MM.1S (cell line): ENCODE measurements around the gene VEPH1.

Experiments
- DNase-seq: peaks from one replicate; pipeline ENCODE4 v3.0.0-alpha.2; 2015
- H2AFZ ChIP-seq: fragments of 300-600 bp; sonication (generic); 2 replicates; pipeline ENCODE4 v1.6.0; 2016; ENCODE audit warnings: antibody characterized with exemption, low read length
- H3F3A ChIP-seq: fragments of 300-600 bp; sonication (generic); 2 replicates; pipeline ENCODE4 v1.6.1; 2016; ENCODE audit warnings: mild to moderate bottlenecking, antibody characterized with exemption, low read length, moderate library complexity, mixed read lengths; ENCODE audit not compliant: insufficient read depth
- H3K27ac ChIP-seq: fragments of 300-600 bp; sonication (generic); 2 replicates; pipeline ENCODE4 v1.5.1; 2016; ENCODE audit warnings: mild to moderate bottlenecking, low read length
- H3K27me3 ChIP-seq: fragments of 300-600 bp; sonication (generic); replicated peaks from 2 replicates; pipeline ENCODE4 v1.6.0; 2016; ENCODE audit warnings: low read length; ENCODE audit not compliant: insufficient read depth
- H3K36me3 ChIP-seq: fragments of 300-600 bp; sonication (generic); replicated peaks from 2 replicates; pipeline ENCODE4 v1.6.1; 2016; ENCODE audit warnings: mild to moderate bottlenecking, low read length, mixed read lengths; ENCODE audit not compliant: insufficient read depth
- H3K4me1 ChIP-seq: fragments of 300-600 bp; sonication (generic); 2 replicates; pipeline ENCODE4 v1.6.1; 2016; ENCODE audit warnings: low read length, mixed read lengths
- H3K4me2 ChIP-seq: fragments of 300-600 bp; sonication (generic); 2 replicates; pipeline ENCODE4 v1.6.0; 2016; ENCODE audit warnings: low read depth, low read length
- H3K4me3 ChIP-seq: fragments of 300-600 bp; sonication (generic); 2 replicates; pipeline ENCODE4 v1.5.1; 2016; ENCODE audit warnings: low read length, mixed read lengths
- H3K79me2 ChIP-seq: fragments of 300-600 bp; sonication (generic); 2 replicates; pipeline ENCODE4 v1.6.1; 2016; ENCODE audit warnings: mixed run types, low read length, mixed read lengths
- H3K9ac ChIP-seq: fragments of 300-600 bp; sonication (generic); 2 replicates; pipeline ENCODE4 v1.6.1; 2016; ENCODE audit warnings: low read length, mixed read lengths
- H3K9me2 ChIP-seq: fragments of 300-600 bp; sonication (generic); replicated peaks from 2 replicates; pipeline ENCODE4 v1.6.1; 2016; ENCODE audit warnings: mild to moderate bottlenecking, low read length, mixed read lengths; ENCODE audit not compliant: insufficient read depth
- H3K9me3 ChIP-seq: fragments of 300-600 bp; sonication (generic); replicated peaks from 2 replicates; pipeline ENCODE4 v1.6.1; 2016; ENCODE audit warnings: mild to moderate bottlenecking, low read length, mixed read lengths; ENCODE audit not compliant: insufficient read depth
- H4K20me1 ChIP-seq: fragments of 300-600 bp; sonication (generic); 2 replicates; pipeline ENCODE4 v1.6.1; 2016; ENCODE audit warnings: mild to moderate bottlenecking, low read length, moderate library complexity, mixed read lengths; ENCODE audit not compliant: insufficient read depth
- EZH2 ChIP-seq: fragments of 300-600 bp; sonication (generic); optimal IDR thresholded peaks from 2 replicates; pipeline ENCODE3; 2017; ENCODE audit warnings: low read depth, mild to moderate bottlenecking, antibody characterized with exemption, low read length, mixed read lengths
- EZH2phosphoT487 ChIP-seq: fragments of 300-600 bp; sonication (generic); IDR thresholded peaks from 2 replicates; pipeline ENCODE4 v1.6.1; 2018; ENCODE audit warnings: antibody characterized with exemption, low read length
- TF ChIP-seq, protein P1 (sequence below): fragments of 300-600 bp; sonication (generic); IDR thresholded peaks from 2 replicates; pipeline ENCODE4 v1.5.1; 2016; ENCODE audit warnings: antibody characterized with exemption, low read length, mixed read lengths

VEPH1 gene

DNA sequence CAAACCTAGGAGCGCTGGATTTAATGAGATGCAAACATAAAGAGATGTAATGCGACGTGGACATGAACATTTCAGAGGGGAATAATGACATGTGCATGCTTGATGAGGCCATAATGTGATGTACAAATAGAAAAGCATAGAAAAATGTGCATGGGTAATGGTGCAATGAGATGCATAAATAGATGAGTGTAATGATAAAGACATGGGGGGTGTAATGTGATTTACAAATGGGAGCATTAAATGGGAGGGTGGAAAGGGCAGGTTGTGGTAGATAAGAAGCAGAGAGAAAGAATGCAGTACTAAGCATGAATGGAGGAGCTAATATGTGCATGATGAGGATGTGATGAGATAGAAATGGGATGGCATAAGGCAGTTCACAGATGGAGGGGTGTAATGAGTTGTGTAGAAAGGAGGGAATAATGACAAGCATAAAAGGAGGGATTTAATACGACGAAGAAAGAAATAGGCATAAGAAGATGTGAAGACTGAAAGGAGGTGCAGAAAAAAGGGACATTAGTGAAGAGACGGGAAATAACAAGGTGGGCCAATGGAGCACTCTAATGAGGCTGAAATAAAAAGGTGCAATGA is 205.8 kb downstream of the VEPH1 start:
- no peaks in the 10 kb centered on the region for H3F3A ChIP-seq
- H3K79me2 ChIP-seq: no peaks in the 10 kb centered on the region
- H3K4me1 ChIP-seq: no peaks in the 10 kb centered on the region
- H3K27me3 ChIP-seq: no peaks in the 10 kb centered on the region
- H4K20me1 ChIP-seq: no peaks in the 10 kb centered on the region
- no peaks in the 10 kb centered on the region for H3K9me3 ChIP-seq
- no peaks in the 10 kb centered on the region for H3K9me2 ChIP-seq
- no peaks in the 10 kb centered on the region for H3K36me3 ChIP-seq
- TF ChIP-seq, protein P1, sequence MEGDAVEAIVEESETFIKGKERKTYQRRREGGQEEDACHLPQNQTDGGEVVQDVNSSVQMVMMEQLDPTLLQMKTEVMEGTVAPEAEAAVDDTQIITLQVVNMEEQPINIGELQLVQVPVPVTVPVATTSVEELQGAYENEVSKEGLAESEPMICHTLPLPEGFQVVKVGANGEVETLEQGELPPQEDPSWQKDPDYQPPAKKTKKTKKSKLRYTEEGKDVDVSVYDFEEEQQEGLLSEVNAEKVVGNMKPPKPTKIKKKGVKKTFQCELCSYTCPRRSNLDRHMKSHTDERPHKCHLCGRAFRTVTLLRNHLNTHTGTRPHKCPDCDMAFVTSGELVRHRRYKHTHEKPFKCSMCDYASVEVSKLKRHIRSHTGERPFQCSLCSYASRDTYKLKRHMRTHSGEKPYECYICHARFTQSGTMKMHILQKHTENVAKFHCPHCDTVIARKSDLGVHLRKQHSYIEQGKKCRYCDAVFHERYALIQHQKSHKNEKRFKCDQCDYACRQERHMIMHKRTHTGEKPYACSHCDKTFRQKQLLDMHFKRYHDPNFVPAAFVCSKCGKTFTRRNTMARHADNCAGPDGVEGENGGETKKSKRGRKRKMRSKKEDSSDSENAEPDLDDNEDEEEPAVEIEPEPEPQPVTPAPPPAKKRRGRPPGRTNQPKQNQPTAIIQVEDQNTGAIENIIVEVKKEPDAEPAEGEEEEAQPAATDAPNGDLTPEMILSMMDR: no peak
- TF ChIP-seq EZH2phosphoT487: no peak
- no peak for TF ChIP-seq EZH2
- H3K9ac ChIP-seq: no peak overlapping the region
- no peak overlapping the region for H3K27ac ChIP-seq
- no peak for DNase-seq
- no peak overlapping the region for H2AFZ ChIP-seq
- no peak overlapping the region for H3K4me2 ChIP-seq
- no peak overlapping the region for H3K4me3 ChIP-seq

DNA sequence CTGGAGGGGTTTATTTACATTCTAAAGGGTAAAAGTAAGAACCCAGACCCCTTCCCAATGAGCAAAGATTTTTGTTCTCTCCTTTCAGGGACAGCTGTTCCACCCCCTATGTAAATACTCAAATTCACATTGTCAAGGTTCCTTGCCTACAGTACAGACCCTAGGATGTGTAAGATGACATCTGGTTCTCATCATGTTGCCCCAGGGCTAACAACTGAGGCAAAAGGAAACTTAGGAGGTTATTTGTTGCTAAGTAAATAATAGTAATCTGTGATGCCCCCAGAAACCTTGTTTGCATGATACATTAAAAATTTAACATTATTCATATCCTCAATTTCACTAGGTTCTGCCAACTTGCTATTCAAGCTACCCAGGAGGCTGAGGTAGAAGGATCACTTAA is 208.3 kb downstream of the VEPH1 start:
- Histone ChIP-seq H3K4me1 (no peaks in the 10 kb centered on the region), H3K27me3 (no peaks in the 10 kb centered on the region), H3K36me3 (no peaks in the 10 kb centered on the region), H3K9ac (no peak overlapping the region), H3K4me2 (no peak overlapping the region), H3F3A (no peaks in the 10 kb centered on the region), H3K4me3 (no peak overlapping the region), H4K20me1 (no peaks in the 10 kb centered on the region), H3K9me2 (no peaks in the 10 kb centered on the region), H2AFZ (no peak overlapping the region), H3K9me3 (no peaks in the 10 kb centered on the region), H3K27ac (no peak overlapping the region), H3K79me2 (no peaks in the 10 kb centered on the region)
- TF ChIP-seq EZH2 (no peak), EZH2phosphoT487 (no peak)
- TF ChIP-seq, protein P1: no peak
- DNase-seq: no peak

DNA sequence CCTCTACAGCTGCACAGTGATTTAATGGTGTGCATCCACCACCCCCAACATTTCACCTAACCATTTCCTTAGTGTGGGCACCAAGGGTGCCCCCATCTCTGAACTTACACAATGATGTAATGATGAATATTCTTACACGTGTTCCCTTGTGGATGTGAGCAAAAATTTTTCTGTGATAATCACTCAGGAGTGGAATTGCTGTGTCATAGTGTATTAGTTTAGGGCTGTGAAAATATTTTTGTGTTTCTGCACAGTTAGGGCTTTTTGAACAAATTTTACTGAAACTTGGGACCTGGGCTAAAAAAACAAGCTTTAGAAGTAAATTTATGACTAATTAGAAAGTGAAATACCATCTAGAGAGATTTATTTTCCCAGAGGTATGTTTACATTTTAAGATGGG is 208.7 kb downstream of the VEPH1 start:
- H3K4me1 ChIP-seq: no peaks in the 10 kb centered on the region
- H3F3A ChIP-seq: no peaks in the 10 kb centered on the region
- TF ChIP-seq EZH2 (no peak), EZH2phosphoT487 (no peak)
- TF ChIP-seq, protein P1: no peak
- H3K79me2 ChIP-seq: no peaks in the 10 kb centered on the region
- no peak overlapping the region for H3K4me2 ChIP-seq
- no peaks in the 10 kb centered on the region for H3K36me3 ChIP-seq
- H3K9me3 ChIP-seq: no peaks in the 10 kb centered on the region
- H4K20me1 ChIP-seq: no peaks in the 10 kb centered on the region
- no peak overlapping the region for H3K27ac ChIP-seq
- no peak for DNase-seq
- H3K27me3 ChIP-seq: no peaks in the 10 kb centered on the region
- H3K4me3 ChIP-seq: no peak overlapping the region
- no peak overlapping the region for H2AFZ ChIP-seq
- H3K9me2 ChIP-seq: no peaks in the 10 kb centered on the region
- no peak overlapping the region for H3K9ac ChIP-seq
